Esophagus muscularis mucosa (tissue), 4 donors: ENCODE results near the gene ZNF582. TPM values are rescaled to one million over a fixed set of nuclear protein-coding genes. Genes with fewer than 3 reads are reported as not detected.

Experiments
- DNase-seq: peaks from one replicate; pipeline ENCODE4 v3.0.0-alpha.2; 2017; ENCODE audit errors: extremely low spot score
- H3K27ac ChIP-seq, 4 donors: fragments of 200-600 bp; sonication (generic); replicated peaks in 1 of 4; 1 replicate in 3 of 4; 2 replicates in 1 of 4; pipeline ENCODE4 v1.5.1; 2016 to 2019; ENCODE audit warnings: mild to moderate bottlenecking in 1 of 4
- H3K27me3 ChIP-seq, 4 donors: fragments of 200-600 bp; sonication (generic); one replicate each; pipeline versions ENCODE4 v1.5.1 to v1.6.0; 2016 to 2019
- H3K36me3 ChIP-seq, 4 donors: fragments of 200-600 bp; sonication (generic); one replicate each; pipeline ENCODE4 v1.5.1; 2016 to 2019
- H3K4me1 ChIP-seq, 4 donors: fragments of 200-600 bp; sonication (generic); one replicate each; pipeline ENCODE4 v1.5.1; 2016 to 2019
- H3K4me3 ChIP-seq, 4 donors: fragments of 200-600 bp; sonication (generic); 1 replicate in 2 of 4; 2 replicates in 2 of 4; pipeline ENCODE4 v1.5.1; 2016 to 2019; ENCODE audit warnings: mild to moderate bottlenecking in 4 of 4, moderate library complexity in 1 of 4
- H3K9me3 ChIP-seq, 4 donors: fragments of 200-600 bp; sonication (generic); 1 replicate in 3 of 4; 2 replicates in 1 of 4; pipeline ENCODE4 v1.5.1; 2016 to 2019
- CTCF ChIP-seq, 3 experiments: fragments of 200-600 bp in 2 of 3; fragments of 450-650 bp in 1 of 3; sonication (generic) in 2 of 3; IDR thresholded peaks; one replicate each; pipeline ENCODE4 v1.5.1; 2017 to 2019; ENCODE audit warnings: antibody characterized with exemption in 3 of 3, mild to moderate bottlenecking in 2 of 3, moderate library complexity in 1 of 3
- EP300 ChIP-seq: sonication (generic); formaldehyde crosslinking; IDR thresholded peaks from one replicate; pipeline ENCODE4 v1.6.1; 2017; ENCODE audit warnings: antibody characterized with exemption
- POLR2A ChIP-seq: fragments of 450-650 bp; IDR thresholded peaks from one replicate; pipeline ENCODE4 v1.6.1; 2017; ENCODE audit warnings: antibody characterized with exemption, moderate library complexity, mild to moderate bottlenecking, low read depth
- POLR2AphosphoS5 ChIP-seq, 2 donors: sonication (generic); formaldehyde crosslinking; IDR thresholded peaks; one replicate each; pipeline ENCODE4 v1.6.1; 2017; ENCODE audit warnings: antibody characterized with exemption in 2 of 2
- WGBS: methylation state at CpG from one replicate; pipeline ENCODE4 v1.1.5; 2018; 5-methylcytosine and 5-hydroxymethylcytosine counted together
- intact Hi-C: fragments of 100-400 bp; cut with DNase I; formaldehyde crosslinking; loops from one replicate; pipeline ENCODE4 v1.15.1; 2023
- total RNA-seq, 4 donors: library from RNA; depleted of rRNA; stranded (reverse); fragments of >200 nt; gene quantifications; one replicate each; pipeline versions ENCODE4 v1.1.0 to v1.2.1, GENCODE V29; 2016

Gene ZNF582
- total RNA-seq, result 1 to 10 TPM; 4.1 to 5.5 (median 4.8) TPM

GRCh38 chr19:56393119-56394012 is at the start of gene ZNF582:
ZNF582 (minus strand) TSS chr19:56393534; CDS start chr19:56391752, 1,782 bp downstream.
- Histone ChIP-seq H3K4me3 (peak within 1 kb of the TSS; percentile 66 to 84 (median 75)), H3K9me3 (peaks cover 0 to 17% (median 4%) of the 10 kb centered on the region in 4 donors), H3K27ac (peak within 1 kb of the TSS; percentile 86 to 95 (median 92)), H3K4me1 (peaks cover 7 to 15% (median 11%) of the 10 kb centered on the region in 4 donors), H3K27me3 (no peaks in the 10 kb centered on the region), H3K36me3 (peaks cover 15 to 37% (median 32%) of the 10 kb centered on the region in 4 donors)
- TF ChIP-seq CTCF (IDR thresholded peaks at IDR 0.05) (peak; percentile 74 to 80 (median 74)), EP300 (no peak), POLR2AphosphoS5 (IDR thresholded peaks at IDR 0.05) (peak; percentile 88 to 92), POLR2A (no peak)
- DNase-seq, result peak; percentile 97
- intact Hi-C loops, result loop anchor here (10.0 kb wide), 1 partner anchor 171 kb away; the partner anchor contains the start of gene ZNF470
- WGBS, result 2% methylated on average over 51 of the region's 73 CpGs

GRCh38 chr19:56441206-56441792 is 48.0 kb upstream of the ZNF582 start:
- no peak overlapping the region for H3K27ac ChIP-seq
- WGBS, result 95% methylated on average over 8 of the region's 8 CpGs
- no peaks in the 10 kb centered on the region for H3K27me3 ChIP-seq
- peaks cover 19 to 35% (median 25%) of the 10 kb centered on the region in 4 donors for H3K36me3 ChIP-seq
- intact Hi-C loops, result no loop called here
- no peaks in the 10 kb centered on the region for H3K4me1 ChIP-seq
- no peak for TF ChIP-seq EP300
- TF ChIP-seq CTCF (IDR thresholded peaks at IDR 0.05), result no peak
- no peak for TF ChIP-seq POLR2A
- no peak for TF ChIP-seq POLR2AphosphoS5 (IDR thresholded peaks at IDR 0.05)
- H3K4me3 ChIP-seq, result no peak overlapping the region
- no peak for DNase-seq
- peaks cover 12 to 86% (median 82%) of the 10 kb centered on the region in 4 donors for H3K9me3 ChIP-seq

GRCh38 chr19:56423985-56424353 is 30.6 kb upstream of the ZNF582 start:
- no peaks in the 10 kb centered on the region for H3K4me1 ChIP-seq
- TF ChIP-seq POLR2AphosphoS5 (IDR thresholded peaks at IDR 0.05) (no peak), POLR2A (no peak), CTCF (IDR thresholded peaks at IDR 0.05) (no peak)
- peaks cover 45 to 100% (median 100%) of the 10 kb centered on the region in 4 donors for H3K9me3 ChIP-seq
- DNase-seq, result no peak
- H3K36me3 ChIP-seq, result peaks cover 35 to 57% (median 46%) of the 10 kb centered on the region in 4 donors
- H3K4me3 ChIP-seq, result no peak overlapping the region
- intact Hi-C loops, result no loop called here
- WGBS, result 96% methylated on average over 1 of the region's 1 CpG
- H3K27me3 ChIP-seq, result no peaks in the 10 kb centered on the region
- no peak overlapping the region for H3K27ac ChIP-seq

- Histone ChIP-seq H3K4me1 (no peaks in the 10 kb centered on the region), H3K9me3 (peaks cover 45 to 100% (median 100%) of the 10 kb centered on the region in 4 donors), H3K4me3 (no peak overlapping the region), H3K27me3 (no peaks in the 10 kb centered on the region), H3K27ac (no peak overlapping the region), H3K36me3 (peaks cover 35 to 63% (median 52%) of the 10 kb centered on the region in 4 donors)
- WGBS, result 94% methylated on average over 5 of the region's 5 CpGs
- DNase-seq, result no peak
- intact Hi-C loops, result no loop called here
- TF ChIP-seq EP300 (no peak), POLR2A (no peak), CTCF (IDR thresholded peaks at IDR 0.05) (no peak), POLR2AphosphoS5 (IDR thresholded peaks at IDR 0.05) (no peak)
Measured at GRCh38 chr19:56423276-56423984, 30.1 kb upstream of the ZNF582 start.
